Calu3 (cell line): ENCODE data around the gene CRYGB. TPM values are rescaled to one million over a fixed set of nuclear protein-coding genes. Genes with fewer than 3 reads are reported as not detected.
"Not testable (repeated sequence)": the region's sequence is repeated elsewhere in the genome, so short reads cannot be mapped to it uniquely, and the experiment has no call there.

Source experiments
- BruUV-seq: library from RNA; stranded (reverse); fragments of 400-500 nt; replicated peaks from 2 replicates; lab custom pipeline; 2021; lab: Mats Ljungman, UMichigan
- CTCF ChIA-PET: fragments of 300-600 bp; sonication (Branson Sonifier 250); formaldehyde crosslinking; loops from one replicate; lab custom pipeline; 2022; ENCODE audit warnings: antibody characterized with exemption; lab: Charles Lee
- DNase-seq: peaks from one replicate; pipeline ENCODE4 v3.0.0; 2022
- H3K27ac Mint-ChIP-seq: one replicate; pipeline ENCODE4 v1.8.0; 2022; ENCODE audit warnings: mixed read lengths; ENCODE audit not compliant: unreplicated experiment
- H3K27me3 Mint-ChIP-seq: one replicate; pipeline ENCODE4 v1.8.0; 2022; ENCODE audit warnings: mixed read lengths; ENCODE audit not compliant: unreplicated experiment
- H3K36me3 Mint-ChIP-seq: one replicate; pipeline ENCODE4 v1.8.0; 2022; ENCODE audit warnings: mild to moderate bottlenecking, moderate library complexity, mixed read lengths; ENCODE audit not compliant: insufficient read depth, unreplicated experiment
- H3K4me1 Mint-ChIP-seq: one replicate; pipeline ENCODE4 v1.8.0; 2022; ENCODE audit warnings: mild to moderate bottlenecking, low read depth, mixed read lengths; ENCODE audit not compliant: unreplicated experiment
- H3K4me3 Mint-ChIP-seq: one replicate; pipeline ENCODE4 v1.8.0; 2022; ENCODE audit warnings: mild to moderate bottlenecking, low read depth, moderate library complexity, mixed read lengths; ENCODE audit not compliant: unreplicated experiment
- H3K9me3 Mint-ChIP-seq: one replicate; pipeline ENCODE4 v1.8.0; 2022; ENCODE audit warnings: low read depth, mixed read lengths; ENCODE audit not compliant: unreplicated experiment
- CTCF ChIP-seq: fragments of 200-600 bp; IDR thresholded peaks from one replicate; pipeline ENCODE4 v1.8.0; 2022; ENCODE audit warnings: antibody characterized with exemption; ENCODE audit not compliant: unreplicated experiment
- intact Hi-C: fragments of 100-400 bp; cut with micrococcal nuclease; formaldehyde crosslinking; loops from one replicate; pipeline ENCODE4 v1.10.0; 2022; ENCODE audit not compliant: unreplicated experiment
- total RNA-seq: library from RNA; stranded (reverse); gene quantifications from 2 replicates; pipeline ENCODE4 v1.2.3, GENCODE V29; 2022

The CRYGB gene
- total RNA-seq, 1 experiment from 2014 or later, result not detected

DNA sequence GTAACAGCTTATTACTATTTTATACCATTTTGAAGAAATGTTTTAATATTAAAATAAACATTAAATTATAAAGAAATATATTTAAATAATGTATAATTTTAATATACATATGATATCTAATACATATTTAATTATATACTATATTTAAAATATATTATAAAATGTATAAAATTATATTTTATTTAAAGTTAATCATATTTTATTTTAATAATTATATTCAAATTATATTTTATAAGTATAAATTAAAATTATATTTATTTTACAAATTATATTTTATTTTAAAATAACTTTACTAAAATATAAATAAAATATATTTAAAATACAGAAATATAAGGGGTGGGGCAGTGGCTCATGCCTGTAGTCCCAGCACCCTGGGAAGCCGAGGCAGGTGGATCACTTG lies 23.7 kb downstream of the CRYGB start:
- CTCF ChIA-PET, result interaction anchor here (0.6 kb wide), 1 partner anchor 51 kb away, joined by 5 read pairs; no protein-coding TSS in a partner anchor
- Mint-ChIP-seq H3K27ac (no peak overlapping the region), H3K4me3 (no peak overlapping the region), H3K36me3 (no peaks in the 10 kb centered on the region), H3K9me3 (no peaks in the 10 kb centered on the region), H3K4me1 (no peaks in the 10 kb centered on the region), H3K27me3 (no peaks in the 10 kb centered on the region)
- DNase-seq, result no peak
- TF ChIP-seq CTCF, result no peak
- intact Hi-C loops, result no loop called here
- no TSS peak for BruUV-seq

DNA sequence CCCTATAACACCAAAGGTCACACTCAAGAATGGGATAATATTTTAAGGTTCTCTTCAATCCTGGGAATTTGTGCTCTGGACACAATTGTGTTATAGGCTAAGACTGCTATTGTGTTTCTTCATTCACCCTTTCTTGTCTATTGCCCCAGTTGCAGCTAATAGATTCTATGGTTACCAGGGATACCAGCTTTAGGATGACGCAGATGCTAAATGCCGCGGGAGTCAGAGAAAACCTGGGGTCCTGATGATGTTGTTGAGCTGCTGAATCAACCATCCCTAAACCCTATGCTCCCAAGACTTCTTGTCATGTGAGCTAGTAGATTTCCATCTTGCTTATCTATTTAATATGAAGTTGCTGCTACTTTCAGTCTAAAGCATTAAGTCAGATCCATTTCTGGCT lies 27.0 kb downstream of the CRYGB start:
- intact Hi-C loops, result no loop called here
- Mint-ChIP-seq H3K4me3 (no peak overlapping the region), H3K27ac (no peak overlapping the region), H3K4me1 (no peaks in the 10 kb centered on the region), H3K27me3 (no peaks in the 10 kb centered on the region), H3K9me3 (no peaks in the 10 kb centered on the region), H3K36me3 (no peaks in the 10 kb centered on the region)
- no peak for DNase-seq
- CTCF ChIA-PET, result interaction anchor here (1.1 kb wide), 1 partner anchor 16 kb away, joined by 3 read pairs; no protein-coding TSS in a partner anchor
- no peak for TF ChIP-seq CTCF
- BruUV-seq, result no TSS peak

GRCh38 chr2:208117390-208117789 lies 28.6 kb downstream of the CRYGB start:
- CTCF ChIA-PET, BruUV-seq, H3K27ac Mint-ChIP-seq, H3K9me3 Mint-ChIP-seq, H3K36me3 Mint-ChIP-seq, H3K4me3 Mint-ChIP-seq, DNase-seq, H3K4me1 Mint-ChIP-seq, intact Hi-C loops, H3K27me3 Mint-ChIP-seq: not testable (repeated sequence)

DNA sequence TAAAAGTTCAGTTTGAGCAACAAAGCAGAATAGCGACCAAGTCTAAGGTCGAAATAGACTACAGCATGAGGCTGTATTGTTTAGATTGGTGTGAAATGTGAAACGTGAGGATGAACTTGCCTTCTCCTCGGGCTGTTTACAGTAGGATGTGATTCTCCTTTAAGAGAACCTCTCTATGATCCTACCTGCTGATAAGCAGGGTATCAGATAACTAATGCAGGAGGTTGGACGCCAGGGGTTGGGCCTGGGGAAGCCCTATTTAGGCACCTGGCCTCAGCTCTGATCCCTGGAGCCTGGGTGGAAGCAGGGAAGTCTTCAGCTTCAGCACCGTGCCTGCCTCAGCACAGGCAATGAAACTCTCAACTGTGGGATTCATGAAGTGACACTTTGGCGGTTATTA lies 33.0 kb downstream of the CRYGB start:
- TF ChIP-seq CTCF, result no peak
- Mint-ChIP-seq H3K27me3 (no peaks in the 10 kb centered on the region), H3K27ac (no peak overlapping the region), H3K36me3 (no peaks in the 10 kb centered on the region), H3K4me3 (no peak overlapping the region), H3K4me1 (no peaks in the 10 kb centered on the region), H3K9me3 (no peaks in the 10 kb centered on the region)
- intact Hi-C loops, result no loop called here
- peak; percentile 8 for DNase-seq
- CTCF ChIA-PET, result no interaction called here
- BruUV-seq, result no TSS peak

DNA sequence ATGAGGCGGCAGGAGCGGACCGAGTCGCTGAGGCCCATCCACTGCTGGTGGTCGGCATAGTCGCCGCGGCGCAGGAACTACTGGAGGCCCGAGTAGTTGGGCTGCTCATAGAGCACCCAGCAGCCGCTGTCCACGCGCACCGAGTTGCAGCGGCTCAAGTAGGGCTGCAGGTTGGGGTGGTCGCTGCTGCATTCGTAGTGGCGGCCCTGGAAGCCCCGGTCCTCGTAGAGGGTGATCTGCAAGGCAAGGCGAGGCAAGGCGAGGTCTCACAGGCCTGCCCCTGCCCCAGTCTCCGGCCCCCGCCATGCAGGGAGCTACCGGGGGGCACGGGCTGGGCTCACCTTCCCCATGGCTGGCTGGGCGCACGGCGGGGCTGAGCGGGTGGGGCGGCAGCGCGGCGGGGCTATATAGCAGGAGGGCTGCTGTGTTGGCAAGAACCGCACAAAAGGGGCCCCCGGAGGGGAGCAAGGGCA lies 33.6 kb downstream of the CRYGB start:
- H3K27ac Mint-ChIP-seq, H3K36me3 Mint-ChIP-seq, BruUV-seq, H3K27me3 Mint-ChIP-seq, DNase-seq, H3K4me1 Mint-ChIP-seq, H3K9me3 Mint-ChIP-seq, CTCF ChIA-PET, H3K4me3 Mint-ChIP-seq, intact Hi-C loops: not testable (repeated sequence)
